NCI-H524 (cell line): Measurements from ENCODE around the gene CAPS2.
A peak's percentile ranks its signal among the peaks of the same experiment; 100 is the strongest.
"Not testable (repeated sequence)": the region's sequence is repeated elsewhere in the genome, so short reads cannot be mapped to it uniquely, and the experiment has no call there.

Experiments
- DNase-seq, 2 experiments: peaks; one replicate each; lab custom pipeline; 2025; lab: John Stamatoyannopoulos, UW

Gene CAPS2

GRCh38 chr12:75329918-75330826, at the start of gene CAPS2:
CAPS2 (minus strand) TSS chr12:75330324; CDS start chr12:75326498, 3,826 bp downstream.
- peak; percentile 66 to 77 for DNase-seq

GRCh38 chr12:75378354-75378753, 48.2 kb upstream of the CAPS2 start:
- DNase-seq: no peak

- DNase-seq: no peak
These were observed 44.8 kb upstream of the CAPS2 start for GRCh38 chr12:75374971-75375370.

- DNase-seq: no peak
These were observed 36.5 kb upstream of the CAPS2 start for GRCh38 chr12:75366629-75367028.

- DNase-seq: peak; percentile 88 to 95
These were observed 34.8 kb upstream of the CAPS2 start for GRCh38 chr12:75364919-75365318.

GRCh38 chr12:75361408-75361807, 31.3 kb upstream of the CAPS2 start:
- no peak for DNase-seq

GRCh38 chr12:75360920-75361319, 30.8 kb upstream of the CAPS2 start:
- DNase-seq: no peak

- no peak for DNase-seq
These were observed 23.9 kb upstream of the CAPS2 start for GRCh38 chr12:75354011-75354410.

GRCh38 chr12:75350413-75350812, 20.3 kb upstream of the CAPS2 start:
- no peak for DNase-seq

- no peak for DNase-seq
These were observed 19.8 kb upstream of the CAPS2 start for GRCh38 chr12:75349946-75350345.

- DNase-seq: not testable (repeated sequence)
These were observed 16.1 kb upstream of the CAPS2 start for GRCh38 chr12:75346215-75346614.

GRCh38 chr12:75345531-75345930, 15.4 kb upstream of the CAPS2 start:
- no peak for DNase-seq

GRCh38 chr12:75341873-75342272, 11.7 kb upstream of the CAPS2 start:
- DNase-seq: no peak

GRCh38 chr12:75337905-75338304, 7.8 kb upstream of the CAPS2 start:
- DNase-seq: no peak

GRCh38 chr12:75334384-75335030, 4.4 kb upstream of the CAPS2 start, which contains the start of gene GLIPR1L1:
GLIPR1L1 (plus strand) TSS chr12:75334670; CDS start chr12:75334729, 59 bp downstream.
- peak; percentile 71 to 87 for DNase-seq

- no peak for DNase-seq
These were observed 2.5 kb downstream of the CAPS2 start for GRCh38 chr12:75327642-75328041.

GRCh38 chr12:75323663-75324062, 6.5 kb downstream of the CAPS2 start:
- DNase-seq: no peak

- no peak for DNase-seq
These were observed 7.7 kb downstream of the CAPS2 start for GRCh38 chr12:75322464-75322863.

- no peak for DNase-seq
These were observed 12.3 kb downstream of the CAPS2 start for GRCh38 chr12:75317784-75318183.

GRCh38 chr12:75315518-75315917, 14.6 kb downstream of the CAPS2 start:
- DNase-seq: no peak

- DNase-seq: no peak
These were observed 18.8 kb downstream of the CAPS2 start for GRCh38 chr12:75311369-75311768.

- DNase-seq: no peak
These were observed 21.8 kb downstream of the CAPS2 start for GRCh38 chr12:75308279-75308678.
